ENCODE measurements around the gene ARGLU1. TPM values are rescaled to one million over a fixed set of nuclear protein-coding genes. Genes with fewer than 3 reads are reported as not detected.

Gene ARGLU1
- total RNA-seq, 1 experiment from 2014 or later = 137 TPM

- H3K4me3 Mint-ChIP-seq (ENCODE audit: unreplicated experiment) = no peak overlapping the region
- TF ChIP-seq CTCF (IDR thresholded peaks at IDR 0.05; ENCODE audit: insufficient read depth in 1 of 2, low read depth in 1 of 2, low read length in 1 of 2, severe bottlenecking in 1 of 2, unreplicated experiment in 1 of 2) = no peak
- peaks cover 4% of the 10 kb centered on the region for H3K4me1 Mint-ChIP-seq (ENCODE audit: low read depth, unreplicated experiment)
- H3K4me1 ChIP-seq = no peaks in the 10 kb centered on the region; the same call in none of the 2 replicates
- no peaks in the 10 kb centered on the region for H3K9me3 Mint-ChIP-seq (ENCODE audit: unreplicated experiment)
- CTCF ChIA-PET = no interaction called here
- H3K4me3 ChIP-seq (ENCODE audit: low read depth, low read length) = no peak overlapping the region
- peaks cover 72% of the 10 kb centered on the region for H3K36me3 Mint-ChIP-seq (ENCODE audit: insufficient read depth, unreplicated experiment)
- POLR2A ChIA-PET = no interaction called here
- peaks cover 4% of the 10 kb centered on the region for H3K36me3 ChIP-seq (ENCODE audit: control insufficient read depth, insufficient read depth, low read length)
- no peak for DNase-seq
- no peaks in the 10 kb centered on the region for H3K27me3 Mint-ChIP-seq (ENCODE audit: insufficient read depth, unreplicated experiment)
- intact Hi-C loops (cut with micrococcal nuclease; ENCODE audit: unreplicated experiment) = no loop called here
- BruUV-seq (replicated peaks) = no TSS peak
- H3K9me3 ChIP-seq = no peaks in the 10 kb centered on the region
- H3K27me3 ChIP-seq (replicated peaks; ENCODE audit: control insufficient read depth, insufficient read depth, low read length) = no peaks in the 10 kb centered on the region
- H3K27ac Mint-ChIP-seq (ENCODE audit: unreplicated experiment) = no peak overlapping the region
Measured at GRCh38 chr13:106505732-106506131, 62.2 kb downstream of the ARGLU1 start.

GRCh38 chr13:106505295-106505694, 62.6 kb downstream of the ARGLU1 start:
- no peaks in the 10 kb centered on the region for H3K27me3 Mint-ChIP-seq (ENCODE audit: insufficient read depth, unreplicated experiment)
- Histone ChIP-seq H3K4me1 (no peaks in the 10 kb centered on the region; the same call in none of the 2 replicates), H3K27me3 (replicated peaks; ENCODE audit: control insufficient read depth, insufficient read depth, low read length) (no peaks in the 10 kb centered on the region), H3K4me3 (ENCODE audit: low read depth, low read length) (no peak overlapping the region), H3K36me3 (ENCODE audit: control insufficient read depth, insufficient read depth, low read length) (peaks cover 4% of the 10 kb centered on the region), H3K9me3 (no peaks in the 10 kb centered on the region)
- intact Hi-C loops (cut with micrococcal nuclease; ENCODE audit: unreplicated experiment) = no loop called here
- BruUV-seq (replicated peaks) = no TSS peak
- H3K4me1 Mint-ChIP-seq (ENCODE audit: low read depth, unreplicated experiment) = peaks cover 5% of the 10 kb centered on the region
- no peak overlapping the region for H3K27ac Mint-ChIP-seq (ENCODE audit: unreplicated experiment)
- CTCF ChIA-PET = no interaction called here
- no peak for TF ChIP-seq CTCF (IDR thresholded peaks at IDR 0.05; ENCODE audit: insufficient read depth in 1 of 2, low read depth in 1 of 2, low read length in 1 of 2, severe bottlenecking in 1 of 2, unreplicated experiment in 1 of 2)
- no peak for DNase-seq
- no peak overlapping the region for H3K4me3 Mint-ChIP-seq (ENCODE audit: unreplicated experiment)
- H3K36me3 Mint-ChIP-seq (ENCODE audit: insufficient read depth, unreplicated experiment) = peaks cover 72% of the 10 kb centered on the region
- no peaks in the 10 kb centered on the region for H3K9me3 Mint-ChIP-seq (ENCODE audit: unreplicated experiment)
- POLR2A ChIA-PET = no interaction called here

- DNase-seq = no peak
- no peak overlapping the region for H3K4me3 Mint-ChIP-seq (ENCODE audit: unreplicated experiment)
- POLR2A ChIA-PET = no interaction called here
- no peak overlapping the region for H3K27ac Mint-ChIP-seq (ENCODE audit: unreplicated experiment)
- Histone ChIP-seq H3K4me1 (no peaks in the 10 kb centered on the region; the same call in 1 of the 2 replicates), H3K9me3 (no peaks in the 10 kb centered on the region), H3K4me3 (ENCODE audit: low read depth, low read length) (no peak overlapping the region), H3K36me3 (ENCODE audit: control insufficient read depth, insufficient read depth, low read length) (peaks cover 3% of the 10 kb centered on the region; the same call in 1 of the 2 replicates), H3K27me3 (replicated peaks; ENCODE audit: control insufficient read depth, insufficient read depth, low read length) (no peaks in the 10 kb centered on the region)
- peaks cover 77% of the 10 kb centered on the region for H3K36me3 Mint-ChIP-seq (ENCODE audit: insufficient read depth, unreplicated experiment)
- intact Hi-C loops (cut with micrococcal nuclease; ENCODE audit: unreplicated experiment) = no loop called here
- H3K4me1 Mint-ChIP-seq (ENCODE audit: low read depth, unreplicated experiment) = peaks cover 10% of the 10 kb centered on the region
- H3K27me3 Mint-ChIP-seq (ENCODE audit: insufficient read depth, unreplicated experiment) = no peaks in the 10 kb centered on the region
- BruUV-seq (replicated peaks) = no TSS peak
- H3K9me3 Mint-ChIP-seq (ENCODE audit: unreplicated experiment) = no peaks in the 10 kb centered on the region
- CTCF ChIA-PET = no interaction called here
- no peak for TF ChIP-seq CTCF (IDR thresholded peaks at IDR 0.05; ENCODE audit: insufficient read depth in 1 of 2, low read depth in 1 of 2, low read length in 1 of 2, severe bottlenecking in 1 of 2, unreplicated experiment in 1 of 2)
Measured at GRCh38 chr13:106503730-106504453, 64.0 kb downstream of the ARGLU1 start.

All from Caco-2 (cell line).